Endometrial microvascular endothelial cells (primary cell): ENCODE results near the gene PDE9A. TPM values are rescaled to one million over a fixed set of nuclear protein-coding genes. Genes with fewer than 3 reads are reported as not detected.

Experiments used
- in situ Hi-C: cut with HindIII; loops from 2 replicates; pipeline ENCODE4 v1.10.0; 2017; ENCODE audit warnings: low sequenced_read_pairs, low pct_unique_long_range_greater_than_20kb; ENCODE audit errors: inconsistent ontology term
- total RNA-seq: library from RNA; depleted of rRNA; stranded (reverse); fragments of >200 nt; gene quantifications from one replicate; pipeline ENCODE4 v1.2.3, GENCODE V29; 2015; ENCODE audit errors: inconsistent ontology term

PDE9A gene
- total RNA-seq, 1 donor from 2014 or later: not detected

GRCh38 chr21:42793774-42794173 is 140.4 kb downstream of the PDE9A start:
- in situ Hi-C loops: no loop called here

GRCh38 chr21:42794551-42794950 is 141.1 kb downstream of the PDE9A start:
- in situ Hi-C loops: no loop called here

GRCh38 chr21:42796327-42797062 is 143.1 kb downstream of the PDE9A start:
- in situ Hi-C loops: no loop called here

- in situ Hi-C loops: no loop called here
Observed at GRCh38 chr21:42797522-42797921, 144.1 kb downstream of the PDE9A start.

- in situ Hi-C loops: no loop called here
Observed at GRCh38 chr21:42798106-42798505, 144.7 kb downstream of the PDE9A start.

GRCh38 chr21:42799516-42799915 is 146.1 kb downstream of the PDE9A start:
- in situ Hi-C loops: no loop called here

- in situ Hi-C loops: loop anchor here (25.0 kb wide), 1 partner anchor 213 kb away; no protein-coding TSS in a partner anchor
Observed at GRCh38 chr21:42799948-42800347, 146.5 kb downstream of the PDE9A start.

- in situ Hi-C loops: loop anchor here (25.0 kb wide), 1 partner anchor 214 kb away; no protein-coding TSS in a partner anchor
Observed at GRCh38 chr21:42801616-42802015, 148.2 kb downstream of the PDE9A start.

- in situ Hi-C loops: loop anchor here (25.0 kb wide), 1 partner anchor 219 kb away; no protein-coding TSS in a partner anchor
Observed at GRCh38 chr21:42806509-42807140, 153.2 kb downstream of the PDE9A start.

- in situ Hi-C loops: loop anchor here (25.0 kb wide), 1 partner anchor 220 kb away; no protein-coding TSS in a partner anchor
Observed at GRCh38 chr21:42807293-42807895, 154.0 kb downstream of the PDE9A start.

- in situ Hi-C loops: loop anchor here (25.0 kb wide), 1 partner anchor 221 kb away; no protein-coding TSS in a partner anchor
Observed at GRCh38 chr21:42807938-42808613, 154.7 kb downstream of the PDE9A start.

GRCh38 chr21:42809171-42809570 is 155.8 kb downstream of the PDE9A start:
- in situ Hi-C loops: loop anchor here (25.0 kb wide), 1 partner anchor 222 kb away; no protein-coding TSS in a partner anchor

- in situ Hi-C loops: loop anchor here (25.0 kb wide), 1 partner anchor 223 kb away; no protein-coding TSS in a partner anchor
Observed at GRCh38 chr21:42809577-42810475, 156.4 kb downstream of the PDE9A start.

GRCh38 chr21:42811960-42812359 is 158.5 kb downstream of the PDE9A start:
- in situ Hi-C loops: loop anchor here (25.0 kb wide), 1 partner anchor 225 kb away; no protein-coding TSS in a partner anchor

GRCh38 chr21:42812528-42813241 is 159.3 kb downstream of the PDE9A start:
- in situ Hi-C loops: loop anchor here (25.0 kb wide), 1 partner anchor 225 kb away; no protein-coding TSS in a partner anchor

GRCh38 chr21:42815217-42815616 is 161.8 kb downstream of the PDE9A start:
- in situ Hi-C loops: loop anchor here (25.0 kb wide), 1 partner anchor 228 kb away; no protein-coding TSS in a partner anchor

GRCh38 chr21:42818328-42818749 is 164.9 kb downstream of the PDE9A start:
- in situ Hi-C loops: loop anchor here (25.0 kb wide), 1 partner anchor 231 kb away; no protein-coding TSS in a partner anchor
